HG03432 (cell line): ENCODE results near the gene SBNO2.

ENCODE experiments used
- ATAC-seq: cut with Tn5 transposase; IDR thresholded peaks from one replicate; pipeline ENCODE4 v1.9.1; 2021; ENCODE audit warnings: mild to moderate bottlenecking, moderate library complexity; ENCODE audit not compliant: unreplicated experiment

The SBNO2 gene

DNA sequence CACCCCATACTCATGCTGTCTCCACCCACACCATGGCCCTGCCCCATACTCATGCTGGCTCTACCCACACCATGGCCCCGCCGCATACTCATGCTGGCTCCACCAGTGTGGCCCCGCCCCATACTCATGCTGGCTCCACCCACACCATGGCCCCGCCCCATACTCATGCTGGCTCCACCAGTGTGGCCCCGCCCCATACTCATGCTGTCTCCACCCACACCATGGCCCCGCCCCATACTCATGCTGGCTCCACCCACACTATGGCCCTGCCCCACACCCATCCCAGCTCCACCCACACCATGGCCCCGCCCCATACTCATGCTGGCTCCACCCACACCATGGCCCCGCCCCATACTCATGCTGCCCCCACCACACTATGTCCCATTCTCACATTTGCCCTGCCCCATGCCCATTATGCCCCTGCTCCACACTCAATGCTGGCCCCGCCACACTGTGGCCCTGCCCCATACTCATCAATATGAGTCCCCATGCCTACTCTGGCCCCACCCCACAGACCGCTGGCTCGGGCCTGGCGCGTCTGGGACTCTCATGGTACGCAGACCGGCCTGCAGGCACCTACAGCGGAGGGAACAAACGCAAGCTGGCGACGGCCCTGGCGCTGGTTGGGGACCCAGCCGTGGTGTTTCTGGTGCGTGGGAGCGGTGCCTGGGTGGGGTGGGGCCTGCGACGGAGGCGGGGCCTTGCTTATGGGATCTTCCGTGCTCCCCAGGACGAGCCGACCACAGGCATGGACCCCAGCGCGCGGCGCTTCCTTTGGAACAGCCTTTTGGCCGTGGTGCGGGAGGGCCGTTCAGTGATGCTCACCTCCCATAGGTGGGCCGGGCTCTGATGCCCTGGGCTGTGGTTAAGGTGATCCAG lies 110.8 kb downstream of the SBNO2 start:
- no peak for ATAC-seq

DNA sequence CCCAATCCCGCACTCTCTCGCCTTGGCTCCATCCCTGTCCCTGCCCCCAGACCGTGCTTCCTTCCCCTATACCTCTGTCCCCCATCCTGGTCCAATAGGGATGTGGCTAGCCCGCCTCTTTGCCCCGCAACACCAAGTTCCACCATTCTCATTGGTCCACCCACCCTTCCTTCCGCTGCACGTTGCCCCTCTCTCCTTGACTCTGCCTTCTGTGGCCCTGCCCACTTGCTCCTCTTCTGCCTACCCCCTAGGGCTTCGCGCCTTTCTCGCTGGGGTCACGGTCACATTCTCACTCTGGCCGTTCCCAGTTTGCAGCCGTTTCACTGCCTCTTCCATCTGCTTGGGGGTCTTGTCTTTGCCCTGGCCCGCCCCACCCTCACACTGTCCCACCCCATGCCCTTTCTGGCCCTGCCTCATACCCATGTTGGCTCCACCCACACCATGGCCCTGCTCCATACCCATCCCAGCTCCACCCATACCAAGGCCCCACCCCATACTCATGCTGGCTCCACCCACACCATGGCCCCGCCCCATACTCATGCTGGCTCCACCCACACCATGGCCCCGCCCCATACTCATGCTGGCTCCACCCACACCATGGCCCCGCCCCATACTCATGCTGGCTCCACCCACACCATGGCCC lies 111.6 kb downstream of the SBNO2 start:
- no peak for ATAC-seq

DNA sequence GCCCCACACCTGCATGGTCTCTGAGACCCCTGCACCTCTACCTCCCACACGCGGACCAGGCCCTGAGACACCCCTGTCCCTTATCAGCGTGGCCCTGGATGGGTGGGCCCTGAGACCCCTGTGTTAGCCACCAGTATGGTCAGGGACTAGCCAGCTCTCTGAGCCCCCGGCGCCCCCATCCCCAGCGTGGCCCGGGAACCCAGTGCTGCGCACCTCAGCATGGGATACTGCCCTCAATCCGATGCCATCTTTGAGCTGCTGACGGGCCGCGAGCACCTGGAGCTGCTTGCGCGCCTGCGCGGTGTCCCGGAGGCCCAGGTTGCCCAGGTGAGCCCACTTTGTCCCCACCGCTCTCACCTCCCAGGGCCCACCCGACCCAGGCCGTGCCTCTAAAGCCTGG lies 112.1 kb downstream of the SBNO2 start:
- no peak for ATAC-seq

DNA sequence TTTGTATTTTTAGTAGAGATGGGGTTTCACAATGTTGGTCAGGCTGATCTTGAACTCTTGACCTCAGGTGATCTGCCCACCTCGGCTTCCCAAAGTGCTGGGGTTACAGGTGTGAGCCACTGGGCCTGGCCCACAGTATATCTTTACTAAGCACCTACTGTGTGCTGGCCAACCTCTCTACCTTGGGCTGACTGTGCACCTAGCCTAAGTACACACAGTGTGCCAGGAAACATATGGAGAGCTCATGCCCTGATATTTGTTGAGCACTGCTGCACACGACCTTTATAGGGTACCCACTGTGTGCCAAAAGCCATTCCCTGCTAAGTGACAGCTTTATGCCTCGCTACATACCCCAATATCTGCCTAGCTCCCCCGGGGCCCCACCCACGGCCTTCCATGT lies 113.4 kb downstream of the SBNO2 start:
- no peak for ATAC-seq

DNA sequence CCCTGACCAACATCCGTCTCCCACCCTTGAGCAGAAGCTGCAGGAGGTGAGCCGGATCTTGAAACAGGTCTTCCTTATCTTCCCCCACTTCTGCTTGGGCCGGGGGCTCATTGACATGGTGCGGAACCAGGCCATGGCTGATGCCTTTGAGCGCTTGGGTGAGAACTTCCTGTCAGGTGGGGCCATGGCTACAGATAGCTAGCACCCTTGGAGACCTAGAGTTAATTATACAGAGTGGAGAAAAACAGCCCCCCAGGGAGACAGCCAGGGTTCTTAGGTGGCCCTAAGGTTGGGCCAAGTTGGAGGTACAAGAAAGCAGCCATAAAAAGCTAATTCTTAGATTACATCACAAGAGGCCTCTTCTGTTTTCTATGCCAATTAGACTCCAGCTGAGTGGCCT lies 116.0 kb downstream of the SBNO2 start:
- ATAC-seq: no peak
